ENCODE results near the gene RNF180.
A peak's percentile ranks its signal among the peaks of the same experiment; 100 is the strongest.

Gene RNF180

GRCh38 chr5:64165500-64166200, at the start of gene RNF180:
Gene RNF180 (plus strand): TSS chr5:64165843. CDS start chr5:64200808, 34,965 bp downstream.
- DNase-seq: no peak

- no peak for DNase-seq
Measured at GRCh38 chr5:64125521-64125920, 40.1 kb upstream of the RNF180 start.

DNA sequence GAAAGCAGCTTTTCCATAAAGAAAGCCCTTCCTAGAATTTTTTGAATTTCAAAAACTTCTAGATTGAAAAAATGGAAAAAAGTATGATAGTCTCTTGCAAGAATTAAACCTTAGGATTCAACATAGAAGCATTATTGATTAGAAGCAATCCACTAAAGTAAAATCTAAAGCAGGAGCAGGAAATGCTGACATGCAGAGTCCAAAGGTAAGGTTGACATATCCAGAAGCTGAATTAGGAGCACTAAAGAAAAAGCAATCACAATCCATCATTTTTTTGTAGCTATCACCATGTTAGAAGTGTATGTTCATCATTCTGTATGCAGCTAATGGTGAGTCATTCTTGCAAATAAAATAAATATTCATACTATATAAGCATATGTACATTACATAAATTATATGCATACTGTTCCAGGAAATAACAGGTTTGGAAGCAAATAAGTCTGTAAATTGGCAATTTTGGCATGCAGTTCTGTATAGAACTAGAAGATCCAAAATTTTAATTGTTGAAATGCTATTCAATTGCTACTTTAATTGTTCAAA, 39.4 kb upstream of the RNF180 start:
- DNase-seq: no peak

DNA sequence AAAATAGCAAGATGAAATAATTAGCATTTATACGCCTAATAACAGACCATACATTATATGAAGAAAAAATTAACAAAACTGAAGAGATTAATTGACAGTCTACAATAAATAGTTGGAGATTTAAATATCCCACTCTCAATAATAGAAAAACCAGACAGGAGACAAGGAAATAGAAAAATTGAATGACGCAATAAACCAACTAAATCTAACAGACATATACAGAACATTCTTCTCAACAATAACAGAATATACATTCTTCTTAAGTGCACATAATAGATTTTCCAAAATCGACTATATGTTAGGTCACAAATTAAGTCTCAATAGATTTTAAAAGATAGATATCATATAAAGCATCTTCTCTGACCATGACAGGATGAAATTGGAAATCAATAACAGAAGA, 25.6 kb upstream of the RNF180 start:
- DNase-seq: no peak

DNA sequence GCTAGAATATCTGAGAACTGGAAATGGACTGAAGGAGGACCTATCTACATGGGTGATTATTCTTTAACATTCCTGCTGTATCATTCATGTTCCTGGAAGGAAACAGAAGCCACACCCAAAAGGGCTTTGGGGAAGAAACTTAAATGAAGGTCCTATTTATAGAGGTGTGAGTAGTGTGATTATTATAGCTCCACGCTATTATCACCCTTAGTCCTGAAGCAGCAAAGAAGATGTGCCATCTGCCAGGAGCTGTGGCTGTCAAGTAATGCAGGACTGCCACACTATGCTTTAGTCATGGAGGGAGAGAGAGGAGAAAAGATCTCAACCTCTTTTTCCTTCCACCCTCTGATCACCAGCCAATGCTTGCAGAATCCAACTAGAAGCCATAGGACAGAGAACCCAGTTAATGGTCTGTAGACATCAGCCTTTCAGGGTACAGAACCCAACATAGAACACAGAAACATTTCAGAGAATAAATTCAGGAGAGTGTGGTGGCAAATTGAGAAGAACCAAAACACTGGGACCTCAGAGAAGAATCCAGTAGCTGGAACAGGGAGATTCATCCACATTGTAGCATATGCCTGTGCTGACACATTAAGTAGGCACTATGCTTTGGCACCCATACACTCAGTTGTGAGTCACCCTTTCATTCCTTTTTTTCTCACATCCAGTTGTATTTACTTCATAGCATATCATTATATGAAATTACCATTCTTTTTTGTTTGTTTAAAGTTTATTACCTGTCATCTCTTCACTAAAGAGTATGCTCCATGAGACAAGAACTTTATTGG, 21.0 kb upstream of the RNF180 start:
- DNase-seq: no peak

- DNase-seq: no peak
Measured at GRCh38 chr5:64145216-64145895, 20.3 kb upstream of the RNF180 start.

GRCh38 chr5:64147379-64147778, 18.3 kb upstream of the RNF180 start:
- DNase-seq: no peak

DNA sequence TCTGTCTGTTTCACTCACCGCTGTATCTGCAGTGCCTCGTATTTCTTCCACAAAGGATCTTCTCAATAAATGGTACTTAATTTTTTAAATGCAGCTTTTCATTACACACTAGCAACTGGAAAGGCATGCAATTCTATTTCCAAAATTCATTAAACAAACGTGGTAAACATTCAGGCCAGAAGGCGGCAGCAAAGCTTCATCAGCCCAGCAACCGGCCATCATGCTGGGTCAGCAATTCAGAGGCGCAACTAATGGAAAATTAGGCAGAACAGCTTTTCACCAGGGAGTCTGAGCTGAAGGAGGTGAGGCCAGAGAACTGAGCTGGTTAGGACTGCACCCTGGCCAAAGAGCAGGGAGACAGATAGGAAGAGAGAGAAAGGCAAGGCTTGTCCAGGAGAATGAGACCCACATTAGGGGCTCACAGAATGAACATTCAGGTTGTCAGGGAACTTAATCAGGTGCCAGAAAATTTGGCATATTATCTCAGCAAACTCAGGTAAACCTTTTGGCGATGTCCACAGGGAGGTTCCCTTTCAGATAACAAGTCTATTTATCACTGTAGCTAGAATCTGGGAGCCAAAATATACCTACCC, 17.7 kb upstream of the RNF180 start:
- DNase-seq: peak; percentile 90

GRCh38 chr5:64149268-64149667, 16.4 kb upstream of the RNF180 start:
- peak; percentile 93 for DNase-seq

- no peak for DNase-seq
Measured at GRCh38 chr5:64149857-64150521, 15.7 kb upstream of the RNF180 start.

DNA sequence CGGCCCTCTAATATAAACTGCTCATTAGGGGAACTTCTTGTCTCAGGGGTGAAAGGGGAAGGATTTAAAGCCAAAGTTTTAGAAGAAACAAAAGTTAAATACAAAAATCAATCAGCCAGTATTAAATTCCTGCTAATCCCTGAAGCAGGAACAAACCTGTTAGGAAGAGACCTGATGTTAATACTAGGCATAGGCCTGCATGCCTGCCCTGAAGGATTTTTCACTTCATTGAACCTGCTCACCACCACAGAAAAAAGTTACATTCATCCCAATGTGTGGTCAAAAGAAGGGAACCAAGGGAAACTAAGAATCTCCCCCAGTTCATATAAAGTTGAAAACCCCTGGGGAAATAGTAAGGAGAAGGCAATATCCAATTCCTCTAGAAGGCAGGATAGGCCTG, 9.4 kb upstream of the RNF180 start:
- DNase-seq: no peak

DNA sequence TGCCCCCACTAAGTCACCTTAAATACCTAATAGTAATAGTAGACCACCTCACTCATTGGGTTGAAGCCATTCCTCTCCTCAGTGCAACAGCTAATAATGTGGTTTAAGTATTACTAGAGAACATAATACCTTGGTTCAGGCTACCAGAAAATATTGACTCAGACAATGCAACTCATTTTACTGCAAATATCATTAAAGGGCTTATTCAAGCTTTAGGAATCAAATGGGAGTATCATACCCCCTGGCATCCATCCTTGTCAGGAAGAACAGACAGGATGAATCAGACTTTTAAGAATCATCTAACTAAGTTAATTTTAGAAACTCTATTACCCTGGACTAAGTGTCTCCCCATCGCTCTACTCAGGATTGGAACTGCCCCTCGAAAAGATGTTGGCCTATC, 6.8 kb upstream of the RNF180 start:
- no peak for DNase-seq

- no peak for DNase-seq
Measured at GRCh38 chr5:64160201-64160600, 5.4 kb upstream of the RNF180 start.

GRCh38 chr5:64161420-64161819, 4.2 kb upstream of the RNF180 start:
- DNase-seq: peak; percentile 65

GRCh38 chr5:64163135-64163534, 2.5 kb upstream of the RNF180 start:
- DNase-seq: no peak

DNA sequence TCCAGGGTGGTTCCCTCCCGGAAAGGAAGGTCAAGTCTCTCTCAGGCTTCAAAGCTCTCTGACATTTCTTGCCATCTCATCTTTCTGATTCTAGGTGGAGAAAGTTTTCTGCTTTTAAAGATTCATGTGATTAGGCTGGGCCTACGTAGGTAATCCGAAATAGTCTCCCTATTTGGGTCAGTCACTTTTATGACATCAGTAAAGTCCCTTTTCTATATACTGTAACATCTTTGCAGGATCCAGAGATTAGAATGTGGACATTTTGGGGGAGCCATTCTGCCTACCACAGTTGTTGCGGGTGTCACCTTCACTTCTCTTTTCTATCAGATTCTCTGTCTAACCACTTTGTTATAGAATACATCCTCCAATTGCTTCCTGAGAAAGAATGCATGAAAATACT, 1.9 kb upstream of the RNF180 start:
- DNase-seq: peak; percentile 53

GRCh38 chr5:64164166-64164565, 1.5 kb upstream of the RNF180 start:
- DNase-seq: peak; percentile 22

- peak; percentile 85 for DNase-seq
Measured at GRCh38 chr5:64165160-64165499, 513 bp upstream of the RNF180 start.

- peak; percentile 72 for DNase-seq
Measured at GRCh38 chr5:64166201-64166959, 737 bp downstream of the RNF180 start.

DNA sequence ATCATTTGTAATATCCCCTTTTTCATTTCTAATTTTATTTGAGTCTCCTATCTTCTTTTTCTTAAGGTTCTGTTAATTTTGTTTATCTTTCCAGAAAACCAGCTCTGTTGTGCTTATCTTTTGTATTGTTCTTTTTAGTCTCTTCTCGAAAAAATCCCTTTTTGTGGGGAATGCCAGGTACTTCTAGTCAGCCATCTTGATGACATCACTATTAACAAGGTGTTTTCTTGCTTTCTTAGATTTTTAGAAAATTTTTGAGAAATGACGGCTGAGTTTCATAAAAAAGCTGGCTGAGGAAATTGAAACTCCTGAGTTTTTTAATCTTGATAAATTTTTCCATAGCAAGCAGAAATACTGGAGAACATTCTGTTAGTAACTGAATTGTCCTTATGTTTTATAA, 10.7 kb downstream of the RNF180 start:
- no peak for DNase-seq

DNA sequence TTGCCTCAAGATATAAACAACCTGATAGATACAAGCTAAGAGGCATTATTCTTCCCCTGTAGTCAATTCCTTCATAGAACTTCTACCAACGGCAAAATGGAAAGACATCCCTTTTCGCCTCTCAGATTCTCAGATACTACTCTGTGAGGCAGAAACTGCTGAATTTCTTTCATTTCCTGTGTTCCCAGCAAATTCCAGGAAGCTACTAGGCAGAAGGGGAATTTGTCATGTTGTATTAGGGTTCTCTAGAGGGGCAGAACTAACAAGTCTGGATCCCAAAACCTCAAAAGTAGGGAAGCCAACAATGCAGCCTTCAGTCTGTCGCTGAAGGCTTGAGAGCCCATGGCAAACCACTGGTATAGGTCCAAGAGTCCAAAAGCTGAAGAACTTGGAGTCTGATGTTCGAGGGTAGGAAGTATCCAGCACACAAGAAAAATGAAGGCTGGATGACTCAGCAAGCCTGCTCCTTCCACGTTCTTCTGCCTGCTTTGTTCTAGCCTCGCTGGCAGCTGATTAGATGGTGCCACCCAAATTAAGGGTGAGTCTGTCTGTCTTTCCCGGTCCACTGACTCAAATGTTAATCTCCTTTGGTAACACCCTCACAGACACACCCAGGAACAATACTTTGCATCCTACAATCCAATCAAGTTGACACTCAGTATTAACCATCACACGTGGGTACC, 15.2 kb downstream of the RNF180 start:
- DNase-seq: peak; percentile 70

Data from RPMI8226 (cell line).